Subcutaneous adipose tissue (tissue), 4 donors: Measurements from ENCODE around the gene GLE1. TPM values are rescaled to one million over a fixed set of nuclear protein-coding genes. Genes with fewer than 3 reads are reported as not detected.

Experiments
- CTCF ChIP-seq: fragments of 450-650 bp; IDR thresholded peaks from one replicate; pipeline ENCODE4 v1.5.1; 2016; ENCODE audit warnings: low read depth, mild to moderate bottlenecking, control low read depth, antibody characterized with exemption, moderate library complexity
- total RNA-seq, 4 donors: library from RNA; depleted of rRNA; stranded (reverse); fragments of >200 nt; gene quantifications; one replicate each; pipeline ENCODE4 v1.1.0, GENCODE V29; 2016

The GLE1 gene
- total RNA-seq, 4 donors from 2014 or later = 21.0 to 33.0 (median 23.4) TPM

GRCh38 chr9:128497824-128498610, 6.5 kb upstream of the GLE1 start:
- no peak for TF ChIP-seq CTCF

DNA sequence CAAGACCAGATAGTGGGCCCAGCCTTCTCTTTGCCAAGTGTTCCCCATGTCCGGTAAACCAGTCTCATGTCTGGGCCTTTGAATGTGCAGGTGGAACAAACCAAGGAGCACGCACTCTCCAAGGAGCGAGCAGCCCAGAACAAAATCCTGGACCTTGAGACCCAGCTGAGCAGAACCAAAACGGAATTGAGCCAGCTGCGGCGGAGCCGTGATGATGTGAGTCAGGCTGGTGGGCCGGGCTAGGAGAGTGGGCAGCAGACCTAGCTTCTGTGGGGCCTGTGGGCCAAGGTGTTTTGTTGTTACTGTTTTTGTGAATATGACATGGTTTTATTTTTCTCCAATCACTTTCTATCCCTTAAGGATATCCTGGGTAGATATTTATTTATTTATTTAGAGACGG, 5.6 kb upstream of the GLE1 start:
- no peak for TF ChIP-seq CTCF

GRCh38 chr9:128499920-128500319, 4.6 kb upstream of the GLE1 start:
- TF ChIP-seq CTCF = no peak

GRCh38 chr9:128503870-128504269, 649 bp upstream of the GLE1 start:
- TF ChIP-seq CTCF = no peak

- TF ChIP-seq CTCF = no peak
These were observed 871 bp downstream of the GLE1 start for GRCh38 chr9:128505414-128505765.

DNA sequence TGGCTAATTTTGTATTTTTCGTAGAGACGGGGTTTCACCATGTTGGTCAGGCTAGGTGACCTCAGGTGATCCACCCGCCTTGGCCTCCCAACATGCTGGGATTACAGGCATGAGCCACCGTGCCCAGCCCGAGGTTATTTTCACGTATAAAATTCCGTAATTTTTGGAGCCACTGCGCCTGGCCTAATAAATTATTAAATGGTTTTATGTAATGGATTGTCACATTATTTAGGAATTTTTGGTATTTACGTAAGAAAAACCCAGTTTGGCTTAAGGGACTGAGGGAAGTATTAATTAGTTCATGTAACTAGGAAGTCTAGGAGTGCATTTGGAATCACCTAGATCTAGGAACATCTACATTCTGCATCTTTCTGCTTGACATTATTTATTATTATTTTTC, 8.3 kb downstream of the GLE1 start:
- no peak for TF ChIP-seq CTCF

- no peak for TF ChIP-seq CTCF
These were observed 17.4 kb downstream of the GLE1 start for GRCh38 chr9:128521956-128522355.
